Prostate gland (tissue), 2 donors: ENCODE data around the gene SDR9C7.

Experiments used
- POLR2A ChIP-seq: fragments of 450-650 bp; IDR thresholded peaks from one replicate; pipeline ENCODE4 v1.6.1; 2016; ENCODE audit warnings: antibody characterized with exemption, mild to moderate bottlenecking
- POLR2AphosphoS5 ChIP-seq: sonication (generic); formaldehyde crosslinking; IDR thresholded peaks from one replicate; pipeline ENCODE4 v1.6.1; 2017; ENCODE audit warnings: antibody characterized with exemption
- TF ChIP-seq, protein P1 (sequence below), 4 experiments: fragments of 200-600 bp in 2 of 4; fragments of 450-650 bp in 2 of 4; sonication (generic) in 2 of 4; IDR thresholded peaks; 1 replicate in 3 of 4; 2 replicates in 1 of 4; pipeline ENCODE4 v1.5.1; 2016 to 2019; ENCODE audit warnings: antibody characterized with exemption in 4 of 4, mild to moderate bottlenecking in 2 of 4, moderate library complexity in 2 of 4

DNA sequence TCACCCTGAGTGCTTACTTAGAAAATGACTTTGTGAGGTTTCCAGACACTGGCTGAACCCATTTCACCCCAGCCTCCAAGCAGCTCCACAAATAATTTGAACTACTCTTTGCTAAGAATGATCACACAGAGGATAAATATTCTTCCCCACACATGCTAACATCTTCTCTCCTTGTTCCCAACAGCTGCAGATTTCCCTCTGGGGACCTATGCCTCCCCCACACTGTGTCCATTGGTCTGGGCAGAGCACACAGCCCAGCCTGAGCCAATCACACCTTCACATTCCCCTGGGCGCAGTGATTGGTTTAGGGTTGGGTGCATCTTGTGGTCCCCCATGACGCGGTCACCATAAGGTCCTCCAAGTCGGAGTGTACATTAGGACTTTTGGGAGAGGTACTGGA lies 6.9 kb downstream of the SDR9C7 start:
- TF ChIP-seq, protein P1, sequence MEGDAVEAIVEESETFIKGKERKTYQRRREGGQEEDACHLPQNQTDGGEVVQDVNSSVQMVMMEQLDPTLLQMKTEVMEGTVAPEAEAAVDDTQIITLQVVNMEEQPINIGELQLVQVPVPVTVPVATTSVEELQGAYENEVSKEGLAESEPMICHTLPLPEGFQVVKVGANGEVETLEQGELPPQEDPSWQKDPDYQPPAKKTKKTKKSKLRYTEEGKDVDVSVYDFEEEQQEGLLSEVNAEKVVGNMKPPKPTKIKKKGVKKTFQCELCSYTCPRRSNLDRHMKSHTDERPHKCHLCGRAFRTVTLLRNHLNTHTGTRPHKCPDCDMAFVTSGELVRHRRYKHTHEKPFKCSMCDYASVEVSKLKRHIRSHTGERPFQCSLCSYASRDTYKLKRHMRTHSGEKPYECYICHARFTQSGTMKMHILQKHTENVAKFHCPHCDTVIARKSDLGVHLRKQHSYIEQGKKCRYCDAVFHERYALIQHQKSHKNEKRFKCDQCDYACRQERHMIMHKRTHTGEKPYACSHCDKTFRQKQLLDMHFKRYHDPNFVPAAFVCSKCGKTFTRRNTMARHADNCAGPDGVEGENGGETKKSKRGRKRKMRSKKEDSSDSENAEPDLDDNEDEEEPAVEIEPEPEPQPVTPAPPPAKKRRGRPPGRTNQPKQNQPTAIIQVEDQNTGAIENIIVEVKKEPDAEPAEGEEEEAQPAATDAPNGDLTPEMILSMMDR (IDR thresholded peaks at IDR 0.05) = no peak
- TF ChIP-seq POLR2A = no peak
- TF ChIP-seq POLR2AphosphoS5 = no peak
